ENCODE results near the gene KREMEN2. TPM values are rescaled to one million over a fixed set of nuclear protein-coding genes. Genes with fewer than 3 reads are reported as not detected.
A peak's percentile ranks its signal among the peaks of the same experiment; 100 is the strongest.

The KREMEN2 gene
- total RNA-seq, result 1 to 10 TPM in 2 of 3 donors, under 1 TPM in 1; 0.22 to 1.7 (median 1.3) TPM
- long read RNA-seq, donor 1, partial matches to known transcripts, result 0 of 1 reads
- long read RNA-seq, donor 1, other reads (novel, unspliced or antisense), result 1 of 1 reads
- long read RNA-seq, donor 2, partial matches to known transcripts, result 2 of 3 reads
- long read RNA-seq, donor 2, other reads (novel, unspliced or antisense), result 1 of 3 reads

- ATAC-seq, result no peak
- intact Hi-C loops (cut with DNase I, micrococcal nuclease), result no loop called here
- Histone ChIP-seq H3K9me3 (no peaks in the 10 kb centered on the region), H3K36me3 (ENCODE audit: low read depth) (no peaks in the 10 kb centered on the region), H3K4me1 (ENCODE audit: low read depth) (peaks cover 41% of the 10 kb centered on the region), H3K4me3 (no peak within 1 kb of the TSS)
- DNase-seq, result peak; percentile 10 to 59 (median 48)
- TF ChIP-seq CTCF (IDR thresholded peaks at IDR 0.05), result no peak
Observed at GRCh38 chr16:2963723-2964474, at the start of gene KREMEN2. Gene KREMEN2, plus strand, starts transcription at chr16:2964275. Its CDS starts 246 bp downstream, at chr16:2964521.

GRCh38 chr16:2915196-2915929 is 48.7 kb upstream of the KREMEN2 start:
- Histone ChIP-seq H3K4me1 (ENCODE audit: low read depth) (peaks cover 7% of the 10 kb centered on the region), H3K9me3 (no peaks in the 10 kb centered on the region), H3K4me3 (no peak overlapping the region), H3K36me3 (ENCODE audit: low read depth) (no peaks in the 10 kb centered on the region)
- no peak for ATAC-seq
- no peak for TF ChIP-seq CTCF (IDR thresholded peaks at IDR 0.05)
- intact Hi-C loops (cut with DNase I, micrococcal nuclease), result no loop called here
- DNase-seq, result no peak

GRCh38 chr16:2919511-2920255 is 44.4 kb upstream of the KREMEN2 start:
- ATAC-seq (peak; percentile 69), DNase-seq (peak in 1 of 3 donors; percentile 68)
- intact Hi-C loops (cut with DNase I, micrococcal nuclease), result loop anchor here (5.0 to 10.0 kb wide), 2 partner anchors 45 to 47 kb away; no protein-coding TSS in a partner anchor
- H3K36me3 ChIP-seq (ENCODE audit: low read depth), result no peaks in the 10 kb centered on the region
- peaks cover 5% of the 10 kb centered on the region for H3K4me1 ChIP-seq (ENCODE audit: low read depth)
- H3K9me3 ChIP-seq, result no peaks in the 10 kb centered on the region
- no peak overlapping the region for H3K4me3 ChIP-seq
- TF ChIP-seq CTCF (IDR thresholded peaks at IDR 0.05), result peak; percentile 89

- no peak for DNase-seq
- intact Hi-C loops (cut with DNase I, micrococcal nuclease), result loop anchor here (5.0 to 10.0 kb wide), 2 partner anchors 49 to 51 kb away; no protein-coding TSS in a partner anchor
- no peak for TF ChIP-seq CTCF (IDR thresholded peaks at IDR 0.05)
Observed at GRCh38 chr16:2923481-2923880, 40.6 kb upstream of the KREMEN2 start.

More at GRCh38 chr16:2923481-2923880, 40.6 kb upstream of the KREMEN2 start:
- ATAC-seq, result no peak
- no peaks in the 10 kb centered on the region for H3K9me3 ChIP-seq
- no peaks in the 10 kb centered on the region for H3K36me3 ChIP-seq (ENCODE audit: low read depth)
- no peak overlapping the region for H3K4me3 ChIP-seq
- peaks cover 9% of the 10 kb centered on the region for H3K4me1 ChIP-seq (ENCODE audit: low read depth)
